HG03354 (cell line): ENCODE measurements around the gene ANKIB1.
"Not testable (repeated sequence)": the region's sequence is repeated elsewhere in the genome, so short reads cannot be mapped to it uniquely, and the experiment has no call there.

Source experiments
- ATAC-seq: cut with Tn5 transposase; IDR thresholded peaks from one replicate; pipeline ENCODE4 v1.9.1; 2021; ENCODE audit warnings: mild to moderate bottlenecking; ENCODE audit not compliant: unreplicated experiment, poor library complexity, severe bottlenecking

ANKIB1 gene

DNA sequence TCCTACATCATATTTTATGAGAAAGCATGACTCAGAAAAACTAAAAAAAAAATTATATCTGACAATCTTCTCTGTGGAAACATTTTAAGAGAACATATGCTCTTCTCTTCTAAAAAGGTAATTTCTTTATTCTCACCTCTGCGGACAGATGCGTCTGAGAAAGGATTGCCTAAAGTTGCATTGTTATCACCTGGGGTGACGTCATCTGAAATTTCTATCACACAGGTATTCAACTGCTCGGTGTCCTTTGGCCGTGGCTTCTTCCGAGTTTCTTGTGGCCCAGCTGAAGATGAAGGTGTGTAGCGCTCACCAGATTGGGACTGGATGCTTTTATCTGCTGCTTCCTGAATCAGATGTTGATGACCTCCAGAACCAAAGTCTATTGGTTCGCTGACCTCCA, 187.2 kb downstream of the ANKIB1 start:
- no peak for ATAC-seq

DNA sequence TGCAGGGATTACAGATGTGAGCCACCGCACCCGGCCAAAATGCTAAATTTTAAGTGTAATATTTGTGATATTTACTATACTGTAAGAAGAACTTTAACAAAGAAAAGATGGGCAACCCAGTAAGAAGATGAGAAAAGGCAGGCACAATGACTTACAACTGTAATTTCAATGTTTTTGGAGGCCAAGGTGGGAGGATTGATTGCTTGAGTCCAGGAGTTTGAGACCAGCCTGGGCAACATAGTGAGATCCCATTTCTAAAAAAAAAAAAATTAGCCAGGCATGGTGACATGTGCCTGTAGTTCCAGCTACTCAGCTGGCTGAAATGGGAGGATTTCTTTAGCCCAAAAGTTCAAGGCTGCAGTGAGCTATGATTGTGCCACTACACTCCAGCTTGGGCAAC, 189.8 kb downstream of the ANKIB1 start:
- no peak for ATAC-seq

DNA sequence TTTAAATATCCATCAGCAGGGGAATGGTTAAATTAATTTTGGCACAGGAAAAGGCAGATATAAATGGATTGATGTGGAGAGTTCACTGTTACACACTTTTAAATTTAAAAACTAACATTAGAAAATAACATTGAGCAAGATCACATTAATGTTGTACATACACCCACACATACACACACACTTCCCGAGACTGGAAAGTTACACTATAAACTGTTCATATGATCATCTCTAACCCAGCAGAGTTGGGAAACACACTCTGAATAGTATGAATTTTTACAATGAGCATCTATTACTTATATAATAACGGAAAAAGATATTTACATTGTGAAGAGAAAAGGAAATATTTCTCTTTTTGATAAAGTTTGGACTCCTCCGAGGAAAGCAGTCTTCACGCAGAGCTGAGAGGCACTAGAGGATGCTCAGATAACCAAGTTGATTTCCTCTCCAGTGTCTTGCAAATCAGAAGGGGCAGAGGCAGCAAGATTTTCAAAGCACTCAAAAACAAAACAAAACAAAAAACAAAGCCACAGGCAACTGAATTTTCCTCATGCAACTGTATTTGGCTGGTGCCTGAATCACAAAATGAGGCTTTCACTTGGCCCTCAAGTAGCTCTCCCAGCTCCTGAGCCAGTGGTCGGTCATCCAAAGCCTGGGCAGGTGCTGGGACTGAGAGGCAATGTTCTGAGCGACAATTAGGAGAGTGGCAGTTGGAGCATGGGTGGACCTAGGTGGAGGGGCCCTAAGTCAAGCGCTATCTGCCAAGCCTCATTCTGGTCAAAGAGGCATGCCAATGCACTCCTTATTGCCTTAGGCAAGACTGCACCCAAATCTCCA, 191.1 kb downstream of the ANKIB1 start:
- no peak for ATAC-seq

DNA sequence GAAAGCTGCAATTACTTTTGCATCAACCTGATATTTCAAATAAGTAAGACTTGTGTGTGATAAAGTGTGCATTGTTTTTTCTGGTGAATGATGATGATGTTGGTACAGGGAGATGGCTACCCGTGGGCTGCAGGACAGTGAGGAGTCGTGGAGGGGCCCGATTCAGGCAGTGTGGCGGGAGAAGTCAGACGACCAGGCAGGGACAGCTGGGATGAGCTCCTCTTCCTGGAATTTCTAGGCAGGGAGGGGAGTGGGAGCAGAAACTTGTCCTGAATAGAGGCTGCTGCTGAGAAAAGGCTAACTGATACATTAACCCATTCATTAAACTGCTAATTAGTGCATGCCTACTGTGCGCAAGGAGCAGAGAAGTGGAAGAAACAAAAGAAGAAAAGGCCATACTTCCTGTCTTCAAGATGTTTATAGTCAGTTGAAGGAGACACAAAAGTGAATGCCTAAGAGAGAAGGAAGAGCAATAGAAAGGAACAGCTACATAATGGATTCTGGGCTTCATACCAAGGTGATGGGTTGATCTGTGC, 192.2 kb downstream of the ANKIB1 start:
- ATAC-seq = no peak

DNA sequence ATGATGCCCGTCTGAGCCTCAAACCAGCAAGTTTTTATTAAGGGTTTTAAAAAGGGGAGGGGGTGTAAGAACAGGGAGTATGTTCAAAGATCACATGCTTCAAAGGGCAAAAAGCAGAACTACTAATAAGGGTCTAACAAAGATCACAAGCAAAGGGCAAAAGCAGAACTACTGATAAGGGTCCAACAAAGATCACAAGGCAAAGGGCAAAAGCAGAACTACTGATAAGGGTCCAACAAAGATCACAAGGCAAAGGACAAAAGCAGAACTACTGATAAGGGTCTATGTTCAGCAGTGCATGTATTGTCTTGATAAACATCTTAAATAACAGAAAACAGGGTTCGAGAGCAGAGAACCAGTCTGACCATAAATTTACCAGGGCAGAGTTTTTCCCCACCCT, 196.9 kb downstream of the ANKIB1 start:
- not testable (repeated sequence) for ATAC-seq

DNA sequence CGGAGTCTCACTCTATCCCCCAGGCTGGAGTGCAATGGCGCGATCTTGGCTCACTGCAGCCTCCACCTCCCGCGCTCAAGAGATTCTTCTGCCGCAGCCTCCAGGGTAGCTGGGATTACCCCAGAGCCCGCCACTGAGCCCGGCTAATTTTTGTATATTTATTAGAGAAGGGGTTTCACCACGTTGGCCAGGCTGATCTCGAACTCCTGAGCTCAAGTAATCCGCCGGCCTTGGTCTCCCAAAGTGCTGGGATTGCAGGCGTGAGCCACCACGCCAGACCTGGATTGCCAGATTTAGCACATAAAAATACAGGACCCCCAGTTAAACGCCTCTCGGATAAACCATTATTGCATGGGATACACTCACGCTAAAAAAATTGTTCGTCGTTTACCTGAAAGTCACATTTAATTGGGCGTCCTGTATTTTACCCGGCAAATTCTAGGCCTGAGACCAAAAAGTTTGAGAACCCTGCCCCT, 201.1 kb downstream of the ANKIB1 start:
- ATAC-seq = no peak

DNA sequence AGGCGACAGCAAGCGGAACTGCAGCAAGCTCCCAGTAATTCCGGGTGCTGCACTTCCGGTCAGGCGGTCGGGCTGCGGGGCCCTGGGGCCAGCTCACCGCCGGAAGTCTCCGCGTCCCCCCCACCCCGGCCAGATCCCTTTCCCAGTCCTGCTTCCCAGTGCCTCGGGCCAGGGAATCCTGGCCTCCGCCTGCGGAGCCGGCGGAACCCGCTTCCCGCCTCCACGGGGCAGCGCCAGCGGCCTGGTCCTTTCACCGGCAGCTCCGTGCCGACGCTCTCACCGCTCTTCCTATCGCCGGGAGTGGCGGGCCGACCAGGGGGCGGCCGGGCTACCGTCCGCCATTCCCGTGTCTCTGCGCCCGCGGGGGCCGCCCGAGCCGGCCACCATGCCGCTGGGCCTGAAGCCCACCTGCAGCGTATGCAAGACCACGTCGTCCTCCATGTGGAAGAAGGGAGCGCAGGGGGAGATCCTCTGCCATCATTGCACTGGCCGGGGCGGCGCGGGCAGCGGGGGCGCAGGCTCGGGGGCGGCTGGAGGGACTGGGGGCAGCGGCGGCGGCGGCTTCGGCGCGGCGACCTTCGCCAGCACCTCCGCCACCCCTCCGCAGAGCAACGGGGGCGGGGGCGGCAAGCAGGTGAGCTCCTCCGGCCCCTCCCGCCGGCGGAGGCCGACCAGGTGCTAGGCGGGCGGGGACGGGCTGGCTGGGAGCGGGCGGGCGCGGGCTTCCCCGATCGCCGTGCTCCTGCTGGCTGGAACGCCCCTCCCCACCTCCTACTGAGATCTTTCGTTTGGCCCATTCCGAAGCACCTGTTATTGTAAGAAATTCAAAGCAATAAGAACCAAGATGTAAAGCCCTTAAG, 201.8 kb downstream of the ANKIB1 start, which contains the start of gene GATAD1:
GATAD1 (plus strand) TSS at position 138 of the 860 bp plus-strand sequence; CDS start at position 386, 248 bp downstream.
- peak; percentile 91 for ATAC-seq

DNA sequence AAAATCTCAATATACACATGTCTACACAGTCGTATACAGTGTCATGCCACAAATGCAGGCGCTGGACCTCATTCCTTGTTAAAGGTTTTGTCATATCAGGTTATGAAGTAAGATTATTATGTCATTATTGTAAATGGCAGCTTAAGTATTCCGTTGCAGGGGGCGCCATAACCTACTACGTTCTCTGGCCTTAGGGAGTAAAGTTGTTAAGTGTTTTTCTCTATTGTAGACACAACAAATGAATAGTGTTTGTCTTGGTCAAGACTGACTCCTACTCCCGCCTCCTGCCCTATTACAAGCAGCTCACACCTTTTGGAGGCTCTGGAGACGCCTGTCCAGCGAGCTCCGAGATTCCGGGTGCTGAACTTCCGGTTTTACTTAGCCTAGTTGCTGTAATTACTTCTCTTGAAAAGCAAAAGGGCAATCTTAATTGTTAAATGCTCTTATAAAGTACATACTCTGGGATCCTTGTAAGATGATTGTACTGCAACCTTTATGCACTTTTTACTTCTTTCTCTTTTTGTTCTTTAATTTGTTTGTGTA, 202.5 kb downstream of the ANKIB1 start:
- peak; percentile 47 for ATAC-seq
